Activated CD4-positive, alpha-beta T cell treated with anti-CD3 and anti-CD28 coated beads, Interleukin-2, amount 50 U/mL, for 16 hours (primary cell): ENCODE measurements around the gene CAMK2G.
A peak's percentile ranks its signal among the peaks of the same experiment; 100 is the strongest.

Experiments used
- DNase-seq: peaks from one replicate; pipeline ENCODE4 v3.0.0-alpha.2; 2020

CAMK2G gene

DNA sequence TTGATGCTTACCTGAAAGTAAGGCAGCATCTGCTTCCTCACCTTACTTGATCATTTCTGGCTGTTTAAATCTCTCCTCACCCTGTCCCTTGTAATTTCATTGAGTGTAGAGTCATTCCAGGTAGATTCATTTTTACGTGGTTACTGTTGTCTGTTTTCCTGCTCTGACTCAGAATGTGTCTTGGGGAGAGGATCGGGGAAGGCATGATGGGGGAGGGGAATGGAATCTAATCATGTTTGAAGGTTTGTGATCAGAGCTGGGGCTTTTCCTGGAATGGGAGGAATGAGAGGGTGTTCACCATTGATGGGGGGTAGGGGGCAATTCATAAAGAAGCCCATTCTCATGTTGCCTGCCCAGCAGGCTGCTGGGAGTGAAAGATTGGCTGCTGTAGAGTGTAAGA, 111.4 kb downstream of the CAMK2G start:
- DNase-seq: peak; percentile 89
